HCT116 (cell line): ENCODE measurements around the gene FA2H. TPM values are rescaled to one million over a fixed set of nuclear protein-coding genes. Genes with fewer than 3 reads are reported as not detected.

ENCODE experiments used
- ATAC-seq: fragments of 200-7000 bp; cut with Tn5 transposase; 2 replicates; pipeline ENCODE4 v1.9.1; 2020; ENCODE audit warnings: mild to moderate bottlenecking, moderate library complexity
- BruUV-seq: library from RNA; stranded (reverse); fragments of 400-500 nt; replicated peaks from 2 replicates; lab custom pipeline; 2021; lab: Mats Ljungman, UMichigan
- CTCF ChIA-PET: fragments of 300-600 bp; sonication (Branson Sonifier 250); formaldehyde crosslinking; loops from one replicate; lab custom pipeline; 2021; ENCODE audit warnings: antibody characterized with exemption; lab: Charles Lee
- POLR2A ChIA-PET: fragments of 300-600, 350-600 bp; sonication (Branson Sonifier 250); formaldehyde crosslinking; loops from one replicate; lab custom pipeline; 2021; ENCODE audit warnings: antibody characterized with exemption; lab: Charles Lee
- RAD21 ChIA-PET, 2 experiments: fragments of 300-600 bp; sonication (Branson Sonifier 250); formaldehyde crosslinking; loops; one replicate each; lab custom pipeline; 2023; ENCODE audit warnings: low total read pairs in 2 of 2; ENCODE audit not compliant: uncharacterized antibody in 2 of 2, unreplicated experiment in 2 of 2, low non-redundant PET in 1 of 2; lab: Charles Lee
- DNase-seq: peaks from one replicate; pipeline ENCODE4 v3.0.0-alpha.2; 2010; ENCODE audit warnings: low read depth, low spot score
- H2AFZ ChIP-seq: fragments of 200-600 bp; shearing (Covaris generic), sonication (generic); 2 replicates; pipeline ENCODE4 v1.6.1; 2017; ENCODE audit warnings: low read depth, mixed run types, mixed read lengths, antibody characterized with exemption, low read length; ENCODE audit not compliant: poor library complexity, severe bottlenecking
- H3K27ac ChIP-seq: 2 replicates; pipeline ENCODE4 v1.5.1; 2012; ENCODE audit warnings: low read depth, low read length
- H3K27me3 ChIP-seq: fragments of 200-600 bp; sonication (generic); 2 replicates; pipeline ENCODE4 v1.6.1; 2016; ENCODE audit warnings: mixed run types, low read length, mixed read lengths; ENCODE audit not compliant: insufficient read depth
- H3K36me3 ChIP-seq, 2 experiments: fragments of 200-500 bp in 1 of 2; fragments of 200-600 bp in 1 of 2; sonication (Bioruptor generic) in 1 of 2; sonication (generic) in 1 of 2; 2 replicates each; pipeline versions ENCODE4 v1.5.1 to v1.6.1; 2014 to 2016; ENCODE audit warnings: low read length in 2 of 2, inconsistent platforms in 1 of 2, mixed read lengths in 1 of 2, mixed run types in 1 of 2; ENCODE audit not compliant: insufficient read depth in 2 of 2, control insufficient read depth in 1 of 2
- H3K4me1 ChIP-seq, 2 experiments: fragments of 200-600 bp in 1 of 2; sonication (generic) in 1 of 2; 2 replicates each; pipeline versions ENCODE4 v1.5.1 to v1.6.1; 2012 to 2017; ENCODE audit warnings: low read length in 2 of 2, inconsistent platforms in 1 of 2, mild to moderate bottlenecking in 1 of 2, mixed read lengths in 1 of 2, mixed run types in 1 of 2, moderate library complexity in 1 of 2; ENCODE audit not compliant: insufficient read depth in 2 of 2, control insufficient read depth in 1 of 2
- H3K4me2 ChIP-seq: fragments of 200-600 bp; sonication (generic); 2 replicates; pipeline ENCODE4 v1.6.1; 2017; ENCODE audit warnings: mixed run types, low read length, mixed read lengths
- H3K4me3 ChIP-seq, 2 experiments: fragments of 200-600 bp in 1 of 2; sonication (generic) in 1 of 2; replicated peaks in 1 of 2; 2 replicates each; pipeline ENCODE4 v1.5.1; 2011 to 2016; ENCODE audit warnings: low read length in 2 of 2, control low read depth in 1 of 2, low read depth in 1 of 2, mild to moderate bottlenecking in 1 of 2, mixed read lengths in 1 of 2, mixed run types in 1 of 2
- H3K79me2 ChIP-seq: fragments of 200-600 bp; sonication (generic); 2 replicates; pipeline ENCODE4 v1.6.1; 2017; ENCODE audit warnings: mild to moderate bottlenecking, mixed run types, low read length, moderate library complexity, mixed read lengths; ENCODE audit not compliant: insufficient read depth
- H3K9ac ChIP-seq: fragments of 200-600 bp; sonication (generic); 2 replicates; pipeline ENCODE4 v1.6.1; 2016; ENCODE audit warnings: low read length, mixed read lengths
- H3K9me2 ChIP-seq: fragments of 200-600 bp; sonication (generic), shearing (Covaris generic); 2 replicates; pipeline ENCODE4 v1.6.1; 2017; ENCODE audit warnings: mixed run types, mild to moderate bottlenecking, moderate library complexity; ENCODE audit not compliant: insufficient read depth
- H3K9me3 ChIP-seq, 2 experiments: fragments of 200-500 bp in 1 of 2; fragments of 200-600 bp in 1 of 2; sonication (Bioruptor generic) in 1 of 2; sonication (generic) in 1 of 2; 2 replicates each; pipeline ENCODE4 v1.6.1; 2014 to 2017; ENCODE audit warnings: low read length in 2 of 2, mixed read lengths in 2 of 2, inconsistent platforms in 1 of 2, low read depth in 1 of 2, mild to moderate bottlenecking in 1 of 2, mixed run types in 1 of 2, moderate library complexity in 1 of 2; ENCODE audit not compliant: control insufficient read depth in 1 of 2, insufficient read depth in 1 of 2
- H4K20me1 ChIP-seq: fragments of 200-600 bp; sonication (generic), shearing (Covaris generic); 2 replicates; pipeline ENCODE4 v1.6.1; 2017; ENCODE audit warnings: mixed run types, mild to moderate bottlenecking, moderate library complexity; ENCODE audit not compliant: insufficient read depth
- CBX3 ChIP-seq: IDR thresholded peaks from 2 replicates; pipeline ENCODE4 v1.6.1; 2012; ENCODE audit warnings: low read depth
- ELF1 ChIP-seq: IDR thresholded peaks from 2 replicates; pipeline ENCODE4 v1.6.1; 2012; ENCODE audit warnings: low read depth, borderline replicate concordance
- FOSL1 ChIP-seq: IDR thresholded peaks from 2 replicates; pipeline ENCODE4 v1.6.1; 2012; ENCODE audit warnings: low read depth
- JUND ChIP-seq: IDR thresholded peaks from 2 replicates; pipeline ENCODE4 v1.6.1; 2012
- POLR2AphosphoS5 ChIP-seq: IDR thresholded peaks from 2 replicates; pipeline ENCODE4 v1.6.1; 2011; ENCODE audit warnings: mild to moderate bottlenecking, low read depth, low read length, moderate library complexity
- RAD21 ChIP-seq: IDR thresholded peaks from 2 replicates; pipeline ENCODE4 v1.6.1; 2012; ENCODE audit warnings: low read depth, mild to moderate bottlenecking
- REST ChIP-seq: IDR thresholded peaks from 2 replicates; pipeline ENCODE4 v1.6.1; 2012; ENCODE audit warnings: low read depth
- SIN3A ChIP-seq: IDR thresholded peaks from 2 replicates; pipeline ENCODE4 v1.6.1; 2012; ENCODE audit warnings: low read depth
- SP1 ChIP-seq: IDR thresholded peaks from 2 replicates; pipeline ENCODE4 v1.6.1; 2012; ENCODE audit warnings: low read depth
- SRF ChIP-seq: IDR thresholded peaks from 2 replicates; pipeline ENCODE4 v1.6.1; 2012; ENCODE audit warnings: low read depth
- ZBTB33 ChIP-seq: IDR thresholded peaks from 2 replicates; pipeline ENCODE4 v1.6.1; 2011; ENCODE audit warnings: mild to moderate bottlenecking, low read length, moderate library complexity; ENCODE audit not compliant: insufficient replicate concordance; ENCODE audit errors: extremely low read depth
- ZFX ChIP-seq: fragments of 450-650 bp; IDR thresholded peaks from 2 replicates; pipeline ENCODE4 v1.6.1; 2017
- intact Hi-C: fragments of 100-400 bp; cut with micrococcal nuclease; formaldehyde crosslinking; loops from 2 replicates; pipeline ENCODE4 v1.10.0; 2022
- total RNA-seq: library from RNA; stranded (reverse); gene quantifications from one replicate; pipeline ENCODE4 v1.2.1, GENCODE V29; 2021; ENCODE audit not compliant: unreplicated experiment

FA2H gene
- total RNA-seq, 1 experiment from 2014 or later, result 11.1 TPM

- RAD21 ChIA-PET, result no interaction called here
- Histone ChIP-seq H3K9ac (no peak overlapping the region), H3K4me1 (no peaks in the 10 kb centered on the region), H4K20me1 (no peaks in the 10 kb centered on the region), H3K27ac (no peak overlapping the region), H2AFZ (no peak overlapping the region), H3K36me3 (no peaks in the 10 kb centered on the region), H3K9me3 (no peaks in the 10 kb centered on the region; a peak in 1 of 4 replicates), H3K79me2 (no peaks in the 10 kb centered on the region), H3K4me3 (no peak overlapping the region), H3K9me2 (no peaks in the 10 kb centered on the region)
- ATAC-seq (no peak), DNase-seq (no peak)
- BruUV-seq, result no TSS peak
- CTCF ChIA-PET, result no interaction called here
- POLR2A ChIA-PET, result no interaction called here
- no peak for TF ChIP-seq JUND
- no peak for TF ChIP-seq ZBTB33
- TF ChIP-seq SP1, result no peak
- no peak for TF ChIP-seq POLR2AphosphoS5
- no peak for TF ChIP-seq FOSL1
- TF ChIP-seq REST, result no peak
- no peak for TF ChIP-seq SRF
- TF ChIP-seq ZFX, result no peak
- TF ChIP-seq ELF1, result no peak
- no peak for TF ChIP-seq RAD21
- no peak for TF ChIP-seq CBX3
- TF ChIP-seq SIN3A, result no peak
- TF ChIP-seq, all 23 proteins: peak for 0
- Histone ChIP-seq H3K4me2 (no peak overlapping the region), H3K27me3 (no peaks in the 10 kb centered on the region)
- intact Hi-C loops, result no loop called here
Observed at GRCh38 chr16:74800216-74800871, 25.7 kb upstream of the FA2H start.
